ENCODE data around the gene CPD. TPM values are rescaled to one million over a fixed set of nuclear protein-coding genes. Genes with fewer than 3 reads are reported as not detected.
A peak's percentile ranks its signal among the peaks of the same experiment; 100 is the strongest.

Gene CPD
- total RNA-seq, 2 donors from 2014 or later: 55.2 to 109 TPM

- no peak overlapping the region for H3K4me3 ChIP-seq
- no peaks in the 10 kb centered on the region for H3K36me3 ChIP-seq
- ATAC-seq (ENCODE audit: insufficient number of reproducible peaks, low FRiP score, low read depth) (no peak), DNase-seq (ENCODE audit: low spot score) (no peak)
- peaks cover 11 to 14% of the 10 kb centered on the region in 2 donors for H3K4me1 ChIP-seq (ENCODE audit: control insufficient read depth in 1 of 2, low read depth in 2 of 2)
- H3K27ac ChIP-seq: no peak overlapping the region
- H3K9me3 ChIP-seq: no peaks in the 10 kb centered on the region
- TF ChIP-seq CTCF (IDR thresholded peaks at IDR 0.05): no peak
- H3K27me3 ChIP-seq (replicated peaks; ENCODE audit: insufficient read depth): no peaks in the 10 kb centered on the region
These were observed 45.7 kb downstream of the CPD start for GRCh38 chr17:30424471-30424870.

- no peaks in the 10 kb centered on the region for H3K36me3 ChIP-seq
- no peaks in the 10 kb centered on the region for H3K27me3 ChIP-seq (replicated peaks; ENCODE audit: insufficient read depth)
- no peak for ATAC-seq (ENCODE audit: insufficient number of reproducible peaks, low FRiP score, low read depth)
- H3K9me3 ChIP-seq: no peaks in the 10 kb centered on the region
- DNase-seq (ENCODE audit: low spot score): no peak
- no peak overlapping the region for H3K4me3 ChIP-seq
- H3K4me1 ChIP-seq (ENCODE audit: control insufficient read depth in 1 of 2, low read depth in 2 of 2): peaks cover 14 to 26% of the 10 kb centered on the region in 2 donors
- no peak for TF ChIP-seq CTCF (IDR thresholded peaks at IDR 0.05)
- H3K27ac ChIP-seq: no peak overlapping the region
These were observed 47.6 kb downstream of the CPD start for GRCh38 chr17:30426292-30426691.

- Histone ChIP-seq H3K36me3 (no peaks in the 10 kb centered on the region), H3K4me1 (ENCODE audit: control insufficient read depth in 1 of 2, low read depth in 2 of 2) (peaks cover 11 to 26% of the 10 kb centered on the region in 2 donors), H3K27me3 (replicated peaks; ENCODE audit: insufficient read depth) (no peaks in the 10 kb centered on the region), H3K27ac (peak overlapping the region in 1 of 2 donors; percentile 76), H3K9me3 (no peaks in the 10 kb centered on the region), H3K4me3 (no peak overlapping the region)
- no peak for TF ChIP-seq CTCF (IDR thresholded peaks at IDR 0.05)
- no peak for DNase-seq (ENCODE audit: low spot score)
- no peak for ATAC-seq (ENCODE audit: insufficient number of reproducible peaks, low FRiP score, low read depth)
These were observed 48.9 kb downstream of the CPD start for GRCh38 chr17:30427611-30428010.

- Histone ChIP-seq H3K27ac (peak overlapping the region; percentile 42 to 76), H3K9me3 (no peaks in the 10 kb centered on the region), H3K4me3 (peak overlapping the region; percentile 34), H3K36me3 (no peaks in the 10 kb centered on the region), H3K4me1 (ENCODE audit: control insufficient read depth in 1 of 2, low read depth in 2 of 2) (peaks cover 11 to 26% of the 10 kb centered on the region in 2 donors), H3K27me3 (replicated peaks; ENCODE audit: insufficient read depth) (no peaks in the 10 kb centered on the region)
- DNase-seq (ENCODE audit: low spot score) (no peak), ATAC-seq (ENCODE audit: insufficient number of reproducible peaks, low FRiP score, low read depth) (no peak)
- TF ChIP-seq CTCF (IDR thresholded peaks at IDR 0.05): no peak
These were observed 50.4 kb downstream of the CPD start for GRCh38 chr17:30429155-30429554.

- ATAC-seq (ENCODE audit: insufficient number of reproducible peaks, low FRiP score, low read depth) (no peak), DNase-seq (ENCODE audit: low spot score) (no peak)
- H3K9me3 ChIP-seq: no peaks in the 10 kb centered on the region
- H3K27me3 ChIP-seq (replicated peaks; ENCODE audit: insufficient read depth): no peaks in the 10 kb centered on the region
- H3K4me1 ChIP-seq (ENCODE audit: control insufficient read depth in 1 of 2, low read depth in 2 of 2): peaks cover 10 to 22% of the 10 kb centered on the region in 2 donors
- H3K36me3 ChIP-seq: no peaks in the 10 kb centered on the region
- H3K27ac ChIP-seq: no peak overlapping the region
- no peak overlapping the region for H3K4me3 ChIP-seq
- no peak for TF ChIP-seq CTCF (IDR thresholded peaks at IDR 0.05)
These were observed 54.8 kb downstream of the CPD start for GRCh38 chr17:30433514-30433913.

Measured in thoracic aorta (tissue), 2 donors.